ENCODE data around the gene ASIC1.
"Not testable (repeated sequence)": the region's sequence is repeated elsewhere in the genome, so short reads cannot be mapped to it uniquely, and the experiment has no call there.

Gene ASIC1

DNA sequence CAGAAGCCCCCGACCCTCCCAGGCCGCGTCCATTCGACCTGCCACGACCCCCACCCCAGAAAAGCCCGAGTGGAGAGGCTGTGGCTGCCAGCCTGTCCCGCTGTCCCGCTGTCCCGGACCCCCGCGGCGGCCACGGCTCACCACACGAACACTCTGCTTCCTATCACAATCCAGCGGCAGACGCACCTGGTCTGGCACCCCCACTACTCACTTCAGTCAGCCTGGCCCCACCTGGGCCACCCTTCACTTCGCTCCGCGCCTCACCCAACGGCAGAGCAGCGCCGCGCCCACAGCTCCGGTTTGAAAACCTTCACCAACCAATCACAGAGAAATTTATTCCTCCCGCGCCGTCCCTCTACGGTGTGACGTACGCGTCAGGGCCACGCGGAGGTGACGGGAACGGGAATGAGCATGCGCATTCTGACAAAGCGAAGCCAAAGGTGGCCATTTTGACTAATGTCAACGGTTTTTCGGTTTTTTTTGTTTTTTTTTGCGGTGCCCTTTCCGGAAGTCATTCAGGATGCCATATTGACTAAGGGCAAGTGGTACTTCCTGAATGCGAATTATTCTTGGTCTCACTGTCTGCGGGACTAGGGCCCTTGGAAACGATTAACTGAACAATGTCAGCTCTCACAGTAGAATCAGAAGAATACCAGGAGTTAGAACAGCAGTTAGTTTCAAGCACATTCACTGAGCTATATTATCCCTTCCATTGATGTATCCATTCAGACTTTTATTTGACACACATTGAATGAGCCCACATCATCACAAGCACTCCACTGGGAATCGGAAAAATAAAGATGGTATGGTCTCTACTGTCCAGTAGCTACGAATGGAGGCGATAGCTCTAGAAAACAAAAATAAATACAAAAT is 32.0 kb upstream of the ASIC1 start, which contains the start of gene RACGAP1:
Gene RACGAP1, minus strand, starts transcription at position 308 of the 873 bp plus-strand sequence. CDS start 8,779 bp downstream, outside the sequence.
- TF ChIP-seq, protein P1, sequence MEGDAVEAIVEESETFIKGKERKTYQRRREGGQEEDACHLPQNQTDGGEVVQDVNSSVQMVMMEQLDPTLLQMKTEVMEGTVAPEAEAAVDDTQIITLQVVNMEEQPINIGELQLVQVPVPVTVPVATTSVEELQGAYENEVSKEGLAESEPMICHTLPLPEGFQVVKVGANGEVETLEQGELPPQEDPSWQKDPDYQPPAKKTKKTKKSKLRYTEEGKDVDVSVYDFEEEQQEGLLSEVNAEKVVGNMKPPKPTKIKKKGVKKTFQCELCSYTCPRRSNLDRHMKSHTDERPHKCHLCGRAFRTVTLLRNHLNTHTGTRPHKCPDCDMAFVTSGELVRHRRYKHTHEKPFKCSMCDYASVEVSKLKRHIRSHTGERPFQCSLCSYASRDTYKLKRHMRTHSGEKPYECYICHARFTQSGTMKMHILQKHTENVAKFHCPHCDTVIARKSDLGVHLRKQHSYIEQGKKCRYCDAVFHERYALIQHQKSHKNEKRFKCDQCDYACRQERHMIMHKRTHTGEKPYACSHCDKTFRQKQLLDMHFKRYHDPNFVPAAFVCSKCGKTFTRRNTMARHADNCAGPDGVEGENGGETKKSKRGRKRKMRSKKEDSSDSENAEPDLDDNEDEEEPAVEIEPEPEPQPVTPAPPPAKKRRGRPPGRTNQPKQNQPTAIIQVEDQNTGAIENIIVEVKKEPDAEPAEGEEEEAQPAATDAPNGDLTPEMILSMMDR (conservative IDR thresholded peaks at IDR 0.05; ENCODE audit: low read depth, low read length) = no peak
- peaks cover 49% of the 10 kb centered on the region for H3K79me2 ChIP-seq (ENCODE audit: insufficient read depth, low read depth)
- no peaks in the 10 kb centered on the region for H3K27me3 ChIP-seq (ENCODE audit: insufficient read depth, low read depth)
- H3K27ac ChIP-seq = peak within 1 kb of the TSS; percentile 65
- H3K9ac ChIP-seq = peak within 1 kb of the TSS; percentile 84
- H3K4me1 ChIP-seq (ENCODE audit: low read depth, poor library complexity, severe bottlenecking) = peaks cover 29% of the 10 kb centered on the region
- peaks cover 6% of the 10 kb centered on the region; the same call in 1 of the 2 replicates for H3K36me3 ChIP-seq (ENCODE audit: insufficient read depth)
- H3K4me3 ChIP-seq (IDR thresholded peaks at IDR 0.05; ENCODE audit: insufficient read depth, low read depth, low read length) = no peak within 1 kb of the TSS
- H2AFZ ChIP-seq (ENCODE audit: low read depth) = peak within 1 kb of the TSS; percentile 83
- H4K20me1 ChIP-seq (ENCODE audit: insufficient read depth) = no peaks in the 10 kb centered on the region
- peak within 1 kb of the TSS; percentile 91 for H3K4me2 ChIP-seq

DNA sequence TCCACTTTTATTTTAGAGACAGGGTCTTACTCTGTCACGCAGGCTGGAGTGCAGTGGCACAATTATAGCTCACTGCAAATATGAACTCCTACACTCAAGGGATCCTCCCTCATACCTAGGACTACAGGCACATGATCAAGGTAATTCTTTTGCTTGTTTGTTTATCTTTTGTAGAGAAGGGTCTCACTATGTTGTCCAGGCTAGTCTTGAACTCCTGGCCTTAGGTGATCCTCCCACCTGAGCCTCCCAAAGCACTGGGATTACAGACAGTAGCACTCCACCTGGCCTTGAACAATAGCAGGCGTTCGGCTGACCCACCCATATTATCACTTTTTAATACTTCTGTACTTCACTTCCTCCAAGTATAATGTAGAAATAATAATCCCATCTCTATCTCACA is 30.7 kb upstream of the ASIC1 start:
- H3K27ac ChIP-seq = no peak overlapping the region
- H3K4me1 ChIP-seq (ENCODE audit: low read depth, poor library complexity, severe bottlenecking) = peaks cover 29% of the 10 kb centered on the region
- H3K4me3 ChIP-seq (IDR thresholded peaks at IDR 0.05; ENCODE audit: insufficient read depth, low read depth, low read length) = no peak overlapping the region
- no peaks in the 10 kb centered on the region for H3K27me3 ChIP-seq (ENCODE audit: insufficient read depth, low read depth)
- H2AFZ ChIP-seq (ENCODE audit: low read depth) = peak overlapping the region; percentile 83
- H3K79me2 ChIP-seq (ENCODE audit: insufficient read depth, low read depth) = peaks cover 36% of the 10 kb centered on the region
- H3K4me2 ChIP-seq = no peak overlapping the region
- no peaks in the 10 kb centered on the region for H4K20me1 ChIP-seq (ENCODE audit: insufficient read depth)
- H3K9ac ChIP-seq = no peak overlapping the region
- TF ChIP-seq, protein P1 (conservative IDR thresholded peaks at IDR 0.05; ENCODE audit: low read depth, low read length) = no peak
- peaks cover 6% of the 10 kb centered on the region; the same call in 1 of the 2 replicates for H3K36me3 ChIP-seq (ENCODE audit: insufficient read depth)

DNA sequence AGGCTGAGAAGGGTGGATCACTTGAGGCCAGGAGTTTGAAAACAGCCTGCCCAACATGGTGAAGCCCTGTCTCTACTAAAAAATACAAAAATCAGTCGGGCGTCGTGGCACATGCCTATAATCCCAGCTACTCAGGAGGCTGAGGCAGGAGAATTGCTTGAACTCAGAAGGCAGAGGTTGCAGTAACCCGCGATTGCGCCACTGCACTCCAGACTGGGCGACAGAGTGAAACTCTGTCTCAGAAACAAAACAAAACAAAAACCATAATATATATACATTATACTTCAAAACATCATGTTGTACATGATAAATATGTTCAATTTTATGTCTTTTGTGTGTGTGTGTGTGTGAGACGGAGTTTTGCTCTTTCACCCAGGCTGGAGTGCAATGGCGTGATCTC is 26.9 kb upstream of the ASIC1 start:
- not testable (repeated sequence) for H3K4me2 ChIP-seq; H3K9ac ChIP-seq; H2AFZ ChIP-seq (ENCODE audit: low read depth); H3K4me3 ChIP-seq (IDR thresholded peaks at IDR 0.05; ENCODE audit: insufficient read depth, low read depth, low read length); H3K4me1 ChIP-seq (ENCODE audit: low read depth, poor library complexity, severe bottlenecking); H3K79me2 ChIP-seq (ENCODE audit: insufficient read depth, low read depth); H3K27me3 ChIP-seq (ENCODE audit: insufficient read depth, low read depth); H3K27ac ChIP-seq; H4K20me1 ChIP-seq (ENCODE audit: insufficient read depth); H3K36me3 ChIP-seq (ENCODE audit: insufficient read depth)

DNA sequence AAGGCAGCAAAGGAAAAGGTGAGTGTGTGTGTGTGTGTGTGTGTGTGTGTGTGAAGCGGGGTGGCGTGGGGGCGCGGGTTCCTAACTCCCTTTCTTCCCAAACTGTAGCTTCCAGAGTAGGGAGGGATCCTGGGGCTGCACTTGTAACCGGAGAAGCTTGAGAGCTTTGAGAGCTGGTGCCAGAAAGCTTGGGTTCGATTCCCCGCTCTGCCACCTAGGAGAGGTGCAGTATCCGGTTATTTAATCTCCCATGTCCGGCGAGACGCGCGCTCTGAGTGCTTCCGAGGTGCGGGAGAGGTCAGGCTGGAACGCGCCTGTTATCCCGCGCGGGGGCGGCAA is 24.9 kb upstream of the ASIC1 start:
- Histone ChIP-seq H2AFZ (ENCODE audit: low read depth) (no peak overlapping the region), H3K4me3 (IDR thresholded peaks at IDR 0.05; ENCODE audit: insufficient read depth, low read depth, low read length) (no peak overlapping the region), H3K4me1 (ENCODE audit: low read depth, poor library complexity, severe bottlenecking) (no peaks in the 10 kb centered on the region), H3K9ac (no peak overlapping the region), H3K36me3 (ENCODE audit: insufficient read depth) (no peaks in the 10 kb centered on the region), H3K27ac (no peak overlapping the region), H3K27me3 (ENCODE audit: insufficient read depth, low read depth) (no peaks in the 10 kb centered on the region), H3K4me2 (no peak overlapping the region), H4K20me1 (ENCODE audit: insufficient read depth) (no peaks in the 10 kb centered on the region), H3K79me2 (ENCODE audit: insufficient read depth, low read depth) (no peaks in the 10 kb centered on the region)
- TF ChIP-seq, protein P1 (conservative IDR thresholded peaks at IDR 0.05; ENCODE audit: low read depth, low read length) = no peak

All from KMS-11 (cell line).